Fibroblast of skin of right quadriceps (primary cell): ENCODE results near the gene SEC14L2.
A peak's percentile ranks its signal among the peaks of the same experiment; 100 is the strongest.
"Not testable (repeated sequence)": the region's sequence is repeated elsewhere in the genome, so short reads cannot be mapped to it uniquely, and the experiment has no call there.

ENCODE experiments used
- DNase-seq: peaks from one replicate; pipeline ENCODE4 v3.0.0-alpha.2; 2013

Gene SEC14L2

GRCh38 chr22:30430933-30431332 lies 34.1 kb downstream of the SEC14L2 start:
- DNase-seq, result no peak

GRCh38 chr22:30432096-30432495 lies 35.3 kb downstream of the SEC14L2 start:
- no peak for DNase-seq

DNA sequence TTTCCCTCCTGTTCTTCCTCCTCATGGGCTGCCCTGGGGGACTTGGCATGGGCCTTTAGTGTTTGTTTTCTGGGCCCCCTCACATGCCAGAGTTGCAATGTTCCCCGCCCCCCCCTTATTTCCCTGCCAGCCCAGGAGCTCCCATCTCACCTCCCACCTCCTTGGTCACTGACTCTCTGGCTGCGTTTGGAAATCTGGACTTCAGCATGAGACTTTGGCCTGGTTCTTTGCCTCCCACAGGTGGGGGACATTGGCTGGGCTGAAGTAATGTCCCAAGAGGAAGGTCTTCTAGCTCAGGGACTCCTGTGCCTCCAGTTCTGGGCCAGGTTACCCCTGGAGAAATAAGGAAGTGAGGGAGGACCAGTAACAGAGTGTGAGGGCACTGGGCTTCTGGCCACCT lies 35.7 kb downstream of the SEC14L2 start:
- no peak for DNase-seq

DNA sequence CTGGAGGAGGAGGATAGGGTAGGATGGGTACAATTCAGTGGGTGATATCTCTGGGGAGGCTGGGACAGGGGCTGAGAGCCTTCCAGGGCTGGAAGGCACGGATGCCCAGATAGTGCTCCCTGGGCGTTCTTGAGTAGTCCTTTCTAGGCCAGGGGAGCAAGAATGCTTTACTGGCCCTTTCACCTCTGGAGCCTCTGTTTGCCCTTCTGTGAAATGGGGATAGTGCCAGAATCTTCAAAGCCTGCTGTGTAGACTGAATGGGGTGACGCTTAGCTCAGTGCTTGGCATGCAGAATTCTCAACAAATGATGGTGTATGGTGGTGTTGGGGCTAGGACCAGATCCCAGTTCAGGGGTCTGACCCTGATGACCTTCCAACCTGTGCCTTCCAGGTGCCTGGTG lies 36.4 kb downstream of the SEC14L2 start:
- DNase-seq, result no peak

- no peak for DNase-seq
These were observed 37.0 kb downstream of the SEC14L2 start for GRCh38 chr22:30433773-30434172.

DNA sequence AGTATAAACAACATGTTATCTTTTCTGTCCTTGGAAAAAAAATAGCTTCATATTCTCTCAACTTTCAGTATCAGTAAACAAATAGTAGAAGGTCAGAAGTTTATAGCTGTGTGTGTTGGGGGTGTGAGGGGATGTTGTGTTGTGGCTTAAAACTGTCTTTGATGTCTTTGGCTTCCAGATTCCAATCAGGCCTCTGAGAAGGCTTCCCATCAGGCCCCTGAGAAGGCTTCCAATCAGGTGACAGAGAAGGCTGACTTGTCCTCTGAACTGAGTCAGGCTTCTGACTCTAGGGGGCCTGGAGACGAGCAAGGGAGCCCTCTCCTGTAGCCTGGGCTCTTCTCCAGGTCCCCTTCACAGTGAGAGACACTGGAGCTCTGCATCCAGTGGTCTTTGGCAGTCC lies 38.0 kb downstream of the SEC14L2 start:
- no peak for DNase-seq

DNA sequence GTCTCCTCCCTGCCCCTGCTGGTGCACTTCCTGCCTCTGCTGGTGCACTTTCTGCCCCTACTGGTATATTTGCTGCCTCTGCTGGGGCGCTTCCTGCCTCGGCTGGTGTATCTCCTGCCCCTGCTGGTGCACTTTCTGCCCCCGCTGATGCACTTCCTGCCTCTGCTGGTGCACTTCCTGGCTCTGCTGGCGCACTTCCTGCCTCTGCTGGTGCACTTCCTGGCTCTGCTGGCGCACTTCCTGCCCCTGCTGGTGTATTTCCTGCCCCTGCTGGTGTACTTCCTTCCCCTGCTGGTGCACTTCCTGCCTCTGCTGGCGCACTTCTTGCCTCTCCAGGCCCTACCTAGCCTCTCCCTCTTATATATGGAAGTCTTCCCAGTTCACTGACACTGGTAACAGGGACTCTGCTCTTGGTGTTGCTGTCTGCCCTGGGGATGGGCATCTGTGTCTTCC lies 38.9 kb downstream of the SEC14L2 start:
- no peak for DNase-seq

DNA sequence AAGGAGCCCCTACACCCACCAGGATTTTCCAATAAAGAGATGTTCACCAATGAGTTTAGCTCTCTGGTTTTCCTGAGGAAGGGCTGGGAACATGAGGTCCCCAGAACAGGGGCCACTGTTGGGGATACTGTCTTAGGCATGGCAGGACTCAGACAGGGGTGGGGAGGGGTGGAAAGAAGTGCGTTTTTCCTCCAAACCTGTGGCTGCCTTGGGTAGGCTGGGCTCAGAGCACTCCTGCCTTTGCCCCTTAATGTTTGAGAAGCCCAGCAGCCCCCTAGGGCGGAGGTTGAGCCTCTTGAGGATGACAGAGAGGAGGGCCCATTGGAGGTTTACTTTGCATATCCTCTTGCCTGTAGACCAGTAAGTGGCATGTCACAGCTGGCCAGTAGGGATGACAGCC lies 39.4 kb downstream of the SEC14L2 start:
- DNase-seq, result no peak

- no peak for DNase-seq
These were observed 41.7 kb downstream of the SEC14L2 start for GRCh38 chr22:30438559-30438958.

DNA sequence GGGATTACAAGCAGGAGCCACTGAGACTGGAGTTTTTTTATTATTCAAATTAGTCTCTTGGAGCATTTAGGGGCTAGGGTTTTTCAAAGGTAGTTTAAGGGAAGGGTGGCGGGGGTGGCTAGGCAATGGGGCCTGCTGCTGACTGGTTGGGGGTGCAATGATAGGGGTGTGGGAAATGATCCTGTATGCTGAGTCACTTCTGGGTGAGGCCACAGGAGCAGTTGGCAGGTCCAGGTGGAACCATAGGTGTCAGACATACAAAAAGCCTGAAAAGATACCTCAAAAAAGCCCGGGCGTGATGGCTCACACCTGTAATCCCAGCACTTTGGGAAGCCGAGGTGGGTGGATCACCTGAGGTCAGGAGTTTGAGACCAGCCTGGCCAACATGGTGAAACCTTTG lies 42.4 kb downstream of the SEC14L2 start:
- DNase-seq, result no peak

- DNase-seq, result no peak
These were observed 43.0 kb downstream of the SEC14L2 start for GRCh38 chr22:30439836-30440235.

DNA sequence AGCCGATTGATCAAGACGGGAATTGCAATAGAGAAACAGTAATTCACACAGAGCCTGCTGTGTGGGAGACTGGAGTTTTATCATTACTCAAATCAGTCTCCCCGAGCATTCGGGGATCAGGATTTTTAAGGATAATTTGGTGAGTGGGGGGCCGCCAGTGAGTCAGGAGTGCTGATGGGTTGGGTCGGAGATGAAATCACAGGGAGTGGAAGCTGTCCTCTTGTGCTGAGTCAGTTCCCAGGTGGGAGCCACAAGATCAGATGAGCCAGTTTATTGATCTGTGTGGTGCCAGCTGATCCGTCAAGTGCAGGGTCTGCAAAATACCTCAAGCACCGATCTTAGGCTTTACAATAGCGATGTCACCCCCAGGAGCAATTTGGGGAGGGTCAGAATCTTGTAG lies 44.3 kb downstream of the SEC14L2 start:
- no peak for DNase-seq

GRCh38 chr22:30444632-30445437 lies 48.0 kb downstream of the SEC14L2 start:
- peak; percentile 62 for DNase-seq

DNA sequence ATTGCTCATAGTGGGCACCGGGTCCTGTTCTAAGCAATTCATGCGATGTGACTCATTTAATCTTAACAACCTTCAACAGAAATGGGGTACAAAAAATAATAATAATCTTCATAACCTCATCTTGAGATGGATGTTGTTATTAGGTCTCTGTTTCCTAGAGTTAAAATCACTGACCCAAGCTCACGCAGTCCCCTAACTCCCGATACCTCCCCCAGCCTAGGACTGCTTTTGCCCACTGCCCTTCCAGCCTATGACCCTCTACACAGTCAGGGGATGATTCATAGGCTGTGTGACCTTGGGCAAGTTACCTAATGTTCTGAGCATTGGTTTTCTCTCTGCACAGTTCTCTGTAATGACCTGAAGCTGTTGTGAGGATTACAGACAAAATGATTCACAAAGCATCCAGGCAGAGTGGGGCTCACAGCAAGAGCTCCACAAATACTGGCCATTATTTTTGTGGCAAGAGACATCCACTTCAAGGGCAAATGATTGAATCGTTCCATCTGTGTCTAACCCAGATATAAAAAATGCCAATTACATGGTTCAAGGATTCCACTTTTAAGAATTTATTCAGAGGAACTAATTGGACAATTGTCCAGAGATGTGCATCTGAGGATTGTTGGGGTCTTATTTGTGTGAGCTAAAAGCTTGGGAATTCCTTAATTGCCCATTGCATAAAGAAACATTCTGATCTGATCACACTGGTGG lies 48.8 kb downstream of the SEC14L2 start:
- DNase-seq, result no peak

DNA sequence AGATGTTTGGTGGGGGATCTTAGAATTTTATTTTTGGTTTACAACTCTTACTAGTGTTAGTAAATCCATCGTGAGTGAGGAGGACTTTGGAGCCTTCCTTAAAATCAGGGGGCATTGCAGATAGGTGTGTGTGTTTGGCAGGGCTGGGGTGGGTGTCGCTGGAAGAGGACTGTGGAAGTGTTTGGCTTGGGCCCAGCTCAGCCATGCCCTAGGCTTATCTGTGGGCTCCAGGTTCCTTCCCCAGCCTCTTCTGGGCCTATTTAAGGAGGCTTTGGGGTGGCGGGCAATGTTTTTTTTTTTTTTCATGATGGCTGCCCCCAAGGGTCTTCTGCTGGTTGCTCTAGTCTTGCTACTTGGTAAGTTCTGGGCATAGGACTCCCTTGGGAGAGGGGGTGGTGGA lies 50.8 kb downstream of the SEC14L2 start:
- no peak for DNase-seq

GRCh38 chr22:30451488-30451887 lies 54.7 kb downstream of the SEC14L2 start:
- DNase-seq, result not testable (repeated sequence)

GRCh38 chr22:30452861-30453260 lies 56.0 kb downstream of the SEC14L2 start:
- no peak for DNase-seq

GRCh38 chr22:30453731-30454510 lies 57.1 kb downstream of the SEC14L2 start:
- no peak for DNase-seq

DNA sequence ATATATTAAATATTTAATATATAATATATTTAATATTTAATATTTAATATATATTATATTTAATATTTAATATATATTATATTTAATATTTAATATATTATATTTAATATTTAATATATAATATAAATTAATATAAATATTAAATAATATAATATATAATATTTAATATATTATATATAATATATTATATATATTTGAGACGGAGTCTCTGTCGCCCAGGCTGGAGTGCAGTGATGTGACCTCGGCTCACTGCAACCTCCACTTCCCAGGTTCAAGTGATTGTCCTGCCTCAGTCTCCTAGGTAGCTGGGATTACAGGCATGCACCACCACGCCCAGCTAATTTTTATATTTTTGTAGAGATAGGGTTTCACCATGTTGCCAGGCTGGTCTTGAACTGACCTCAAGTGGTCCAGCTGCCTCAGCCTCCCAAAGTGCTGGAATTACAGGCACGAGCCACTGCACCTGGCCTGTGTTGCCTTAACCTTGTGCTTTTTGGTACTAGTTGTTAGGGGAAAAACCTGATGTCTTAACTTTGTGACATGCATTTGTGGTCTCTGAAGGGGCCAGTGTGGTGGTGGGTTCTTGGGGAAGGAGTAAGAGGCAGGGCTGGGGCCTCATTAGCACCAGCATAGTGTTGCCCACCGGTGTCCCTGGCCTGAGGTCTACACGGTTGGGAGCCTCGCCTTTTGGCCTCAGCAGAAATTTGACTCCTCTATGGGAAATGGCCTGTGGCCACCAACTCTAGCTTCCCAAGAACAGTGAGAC lies 58.4 kb downstream of the SEC14L2 start:
- no peak for DNase-seq

DNA sequence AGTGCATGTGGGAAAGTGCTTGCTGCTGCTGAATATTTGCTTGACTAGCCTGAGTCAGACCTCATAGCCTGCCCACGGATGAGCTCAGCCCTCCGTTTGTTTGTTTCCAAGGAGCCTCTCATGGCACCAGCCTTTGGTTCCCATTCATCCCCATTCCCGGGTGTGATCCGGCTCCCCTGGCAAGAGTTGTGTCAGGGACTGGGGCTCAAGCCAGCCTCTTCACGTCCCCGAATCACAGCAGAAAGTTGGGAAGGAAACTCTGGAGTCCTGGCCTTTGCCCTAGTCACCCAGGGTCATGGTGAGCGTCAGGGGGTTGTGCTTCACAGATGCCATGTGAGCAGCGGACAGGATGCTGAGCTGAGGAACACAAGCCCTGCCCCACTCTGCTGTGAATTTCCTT lies 61.2 kb downstream of the SEC14L2 start:
- DNase-seq, result no peak

DNA sequence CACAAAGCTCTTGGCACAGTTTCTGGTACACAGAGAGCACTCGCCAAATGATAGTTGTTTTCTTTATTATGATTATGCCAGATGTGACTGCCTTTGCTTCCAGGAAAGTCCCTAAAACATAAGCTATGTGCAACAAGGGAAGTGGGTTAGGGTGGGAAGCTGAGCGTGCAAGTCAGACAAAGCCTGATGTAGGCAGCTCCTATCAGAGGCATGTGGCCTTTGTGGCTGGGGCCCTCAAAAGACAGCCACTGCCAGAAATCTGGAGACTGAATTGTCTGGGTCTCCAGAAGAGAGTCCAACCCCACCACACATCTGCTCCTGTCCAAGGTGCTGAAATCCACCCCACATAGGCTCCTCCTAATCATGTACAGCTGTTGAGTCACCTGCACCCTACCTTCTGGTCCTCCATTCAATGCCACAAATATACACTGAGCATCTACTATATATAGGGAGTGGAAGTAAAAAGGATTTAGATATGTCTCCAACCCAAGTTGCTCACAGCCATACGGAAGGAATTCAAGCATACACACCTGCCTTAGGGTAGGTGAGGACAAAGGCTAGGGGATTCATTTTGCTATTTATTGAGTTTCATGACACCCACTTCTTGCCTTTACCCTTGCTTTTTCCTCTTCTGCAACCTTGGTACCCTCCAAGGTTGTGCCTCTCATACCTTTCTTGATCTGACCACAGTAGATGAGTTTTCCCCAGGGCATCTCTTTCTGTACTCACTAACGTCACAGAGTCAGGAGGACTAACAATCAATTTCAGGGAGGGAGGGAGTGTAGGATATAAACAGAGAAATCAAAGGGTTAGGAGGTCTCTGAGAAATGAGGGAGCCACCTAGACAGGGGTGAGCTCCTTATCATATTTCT lies 62.6 kb downstream of the SEC14L2 start:
- peak; percentile 13 for DNase-seq

- no peak for DNase-seq
These were observed 63.3 kb downstream of the SEC14L2 start for GRCh38 chr22:30460147-30460546.
